Gastroesophageal sphincter (tissue), 4 donors: ENCODE results near the gene DCUN1D1. TPM values are rescaled to one million over a fixed set of nuclear protein-coding genes. Genes with fewer than 3 reads are reported as not detected.

Experiments
- ATAC-seq: fragments of 150-250 bp; one replicate; pipeline ENCODE4 v1.9.1; 2016; ENCODE audit warnings: mild to moderate bottlenecking, moderate library complexity
- H3K27ac ChIP-seq, 4 donors: fragments of 200-600 bp; sonication (generic) in 3 of 4; 1 replicate in 3 of 4; 2 replicates in 1 of 4; pipeline ENCODE4 v1.5.1; 2016 to 2019
- H3K27me3 ChIP-seq: fragments of 200-600 bp; sonication (generic); one replicate; pipeline ENCODE4 v1.5.1; 2019
- H3K36me3 ChIP-seq, 2 donors: fragments of 200-600 bp; sonication (generic); one replicate each; pipeline ENCODE4 v1.5.1; 2019; ENCODE audit warnings: control low read depth in 1 of 2
- H3K4me1 ChIP-seq, 3 donors: fragments of 200-600 bp; sonication (generic); 1 replicate in 2 of 3; 2 replicates in 1 of 3; pipeline ENCODE4 v1.5.1; 2016 to 2019; ENCODE audit warnings: control low read depth in 2 of 3
- H3K4me3 ChIP-seq, 2 donors: fragments of 200-600 bp; sonication (generic); one replicate each; pipeline ENCODE4 v1.5.1; 2019; ENCODE audit warnings: mild to moderate bottlenecking in 1 of 2, moderate library complexity in 1 of 2
- H3K9me3 ChIP-seq, 3 donors: fragments of 200-600 bp; sonication (generic); one replicate each; pipeline ENCODE4 v1.5.1; 2017 to 2019; ENCODE audit warnings: control low read depth in 2 of 3
- CTCF ChIP-seq, 4 experiments: fragments of 200-600 bp in 2 of 4; fragments of 450-650 bp in 2 of 4; sonication (generic) in 1 of 4; IDR thresholded peaks; one replicate each; pipeline ENCODE4 v1.5.1; 2017 to 2019; ENCODE audit warnings: antibody characterized with exemption in 4 of 4, mild to moderate bottlenecking in 2 of 4, moderate library complexity in 2 of 4
- EP300 ChIP-seq: sonication (generic); formaldehyde crosslinking; IDR thresholded peaks from one replicate; pipeline ENCODE4 v1.6.1; 2017; ENCODE audit warnings: antibody characterized with exemption, mild to moderate bottlenecking
- POLR2A ChIP-seq, 2 donors: fragments of 450-650 bp; IDR thresholded peaks; one replicate each; pipeline ENCODE4 v1.6.1; 2017; ENCODE audit warnings: antibody characterized with exemption in 2 of 2, mild to moderate bottlenecking in 2 of 2, moderate library complexity in 1 of 2
- POLR2AphosphoS5 ChIP-seq: sonication (generic); formaldehyde crosslinking; IDR thresholded peaks from one replicate; pipeline ENCODE4 v1.6.1; 2017; ENCODE audit warnings: antibody characterized with exemption
- WGBS, 2 donors: methylation state at CpG; one replicate each; pipeline ENCODE4 v1.1.5; 2018; ENCODE audit warnings: low coverage in 1 of 2; 5-methylcytosine and 5-hydroxymethylcytosine counted together
- total RNA-seq, 4 donors: library from RNA; depleted of rRNA; stranded (reverse); fragments of >200 nt; gene quantifications; one replicate each; pipeline ENCODE4 v1.1.0, GENCODE V29; 2016

Gene DCUN1D1
- total RNA-seq, 4 donors from 2014 or later = 35.6 to 48.3 (median 42.8) TPM

- Histone ChIP-seq H3K9me3 (no peaks in the 10 kb centered on the region), H3K4me1 (no peaks in the 10 kb centered on the region), H3K4me3 (no peak overlapping the region), H3K36me3 (peaks cover 0 to 38% of the 10 kb centered on the region in 2 donors), H3K27ac (no peak overlapping the region), H3K27me3 (no peaks in the 10 kb centered on the region)
- no peak for ATAC-seq
- WGBS, 2 donors = 96 to 100% methylated on average over 2 to 3 of the region's 3 CpGs
- TF ChIP-seq CTCF (IDR thresholded peaks at IDR 0.05) = no peak
Observed at GRCh38 chr3:182941719-182942118, 38.6 kb downstream of the DCUN1D1 start.

- Histone ChIP-seq H3K36me3 (peaks cover 0 to 24% of the 10 kb centered on the region in 2 donors), H3K4me1 (no peaks in the 10 kb centered on the region), H3K4me3 (no peak overlapping the region), H3K9me3 (no peaks in the 10 kb centered on the region), H3K27me3 (no peaks in the 10 kb centered on the region), H3K27ac (no peak overlapping the region)
- 73 to 86% methylated on average over 2 to 4 of the region's 4 CpGs for WGBS, 2 donors
- TF ChIP-seq EP300 = no peak
- TF ChIP-seq POLR2A (IDR thresholded peaks at IDR 0.05) = no peak
- no peak for TF ChIP-seq CTCF (IDR thresholded peaks at IDR 0.05)
- no peak for TF ChIP-seq POLR2AphosphoS5
- no peak for ATAC-seq
Observed at GRCh38 chr3:182940266-182940808, 40.0 kb downstream of the DCUN1D1 start.

GRCh38 chr3:182937293-182938051 is 42.9 kb downstream of the DCUN1D1 start:
- no peak for ATAC-seq
- WGBS, 2 donors = 65 to 67% methylated on average over 3 of the region's 3 CpGs
- peaks cover 0 to 6% of the 10 kb centered on the region in 2 donors for H3K36me3 ChIP-seq
- no peak overlapping the region for H3K4me3 ChIP-seq
- H3K4me1 ChIP-seq = no peaks in the 10 kb centered on the region
- no peaks in the 10 kb centered on the region for H3K27me3 ChIP-seq
- TF ChIP-seq POLR2AphosphoS5 = no peak
- TF ChIP-seq POLR2A (IDR thresholded peaks at IDR 0.05) = no peak
- no peak for TF ChIP-seq CTCF (IDR thresholded peaks at IDR 0.05)
- no peak for TF ChIP-seq EP300
- H3K27ac ChIP-seq = no peak overlapping the region
- peaks cover 0 to 7% (median 0%) of the 10 kb centered on the region in 3 donors for H3K9me3 ChIP-seq

- no peak overlapping the region for H3K4me3 ChIP-seq
- peaks cover 0 to 13% (median 0%) of the 10 kb centered on the region in 3 donors for H3K9me3 ChIP-seq
- no peaks in the 10 kb centered on the region for H3K27me3 ChIP-seq
- H3K27ac ChIP-seq = no peak overlapping the region
- ATAC-seq = no peak
- 96 to 100% methylated on average over 1 of the region's 1 CpG for WGBS, 2 donors
- H3K4me1 ChIP-seq = no peaks in the 10 kb centered on the region
- no peak for TF ChIP-seq POLR2A (IDR thresholded peaks at IDR 0.05)
- TF ChIP-seq CTCF (IDR thresholded peaks at IDR 0.05) = no peak
- TF ChIP-seq POLR2AphosphoS5 = no peak
- TF ChIP-seq EP300 = no peak
- peaks cover 0 to 6% of the 10 kb centered on the region in 2 donors for H3K36me3 ChIP-seq
Observed at GRCh38 chr3:182936918-182937285, 43.4 kb downstream of the DCUN1D1 start.
